GM23248 (cell line): ENCODE data around the gene AHCY.

Experiments
- EZH2 ChIP-seq: fragments of 200-600 bp; sonication (generic); IDR thresholded peaks from 2 replicates; pipeline ENCODE4 v1.6.1; 2018; ENCODE audit warnings: antibody characterized with exemption, mild to moderate bottlenecking; ENCODE audit not compliant: insufficient read depth, poor library complexity, severe bottlenecking
- EZH2phosphoT487 ChIP-seq: fragments of 200-600 bp; sonication (generic); IDR thresholded peaks from 2 replicates; pipeline ENCODE4 v1.6.1; 2018; ENCODE audit warnings: antibody characterized with exemption, moderate library complexity, mild to moderate bottlenecking, low read depth; ENCODE audit not compliant: insufficient read depth

DNA sequence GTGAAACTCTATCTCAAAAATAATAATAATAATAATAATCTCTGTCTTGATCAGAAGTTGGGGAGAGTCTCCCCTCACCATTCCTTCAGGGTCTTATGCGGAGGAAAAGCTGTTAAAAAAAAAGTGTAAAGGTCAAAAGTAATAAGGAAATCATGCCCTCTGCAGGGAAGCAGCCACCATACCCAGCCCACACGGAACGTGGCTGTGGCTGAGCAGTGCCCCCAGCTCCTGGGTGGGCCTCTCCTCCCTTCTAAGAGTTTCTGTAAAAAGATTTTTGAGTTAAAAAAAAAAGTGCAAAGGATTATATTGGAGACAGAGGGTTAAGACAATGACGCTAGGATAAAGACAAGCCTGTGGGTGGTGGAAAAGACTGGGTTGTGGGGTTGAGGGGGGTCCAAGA is 30.6 kb upstream of the AHCY start:
- TF ChIP-seq EZH2phosphoT487 (no peak), EZH2 (no peak)
